ENCODE measurements around the gene PTPN9.
"Not testable (repeated sequence)": the region's sequence is repeated elsewhere in the genome, so short reads cannot be mapped to it uniquely, and the experiment has no call there.

Gene PTPN9

DNA sequence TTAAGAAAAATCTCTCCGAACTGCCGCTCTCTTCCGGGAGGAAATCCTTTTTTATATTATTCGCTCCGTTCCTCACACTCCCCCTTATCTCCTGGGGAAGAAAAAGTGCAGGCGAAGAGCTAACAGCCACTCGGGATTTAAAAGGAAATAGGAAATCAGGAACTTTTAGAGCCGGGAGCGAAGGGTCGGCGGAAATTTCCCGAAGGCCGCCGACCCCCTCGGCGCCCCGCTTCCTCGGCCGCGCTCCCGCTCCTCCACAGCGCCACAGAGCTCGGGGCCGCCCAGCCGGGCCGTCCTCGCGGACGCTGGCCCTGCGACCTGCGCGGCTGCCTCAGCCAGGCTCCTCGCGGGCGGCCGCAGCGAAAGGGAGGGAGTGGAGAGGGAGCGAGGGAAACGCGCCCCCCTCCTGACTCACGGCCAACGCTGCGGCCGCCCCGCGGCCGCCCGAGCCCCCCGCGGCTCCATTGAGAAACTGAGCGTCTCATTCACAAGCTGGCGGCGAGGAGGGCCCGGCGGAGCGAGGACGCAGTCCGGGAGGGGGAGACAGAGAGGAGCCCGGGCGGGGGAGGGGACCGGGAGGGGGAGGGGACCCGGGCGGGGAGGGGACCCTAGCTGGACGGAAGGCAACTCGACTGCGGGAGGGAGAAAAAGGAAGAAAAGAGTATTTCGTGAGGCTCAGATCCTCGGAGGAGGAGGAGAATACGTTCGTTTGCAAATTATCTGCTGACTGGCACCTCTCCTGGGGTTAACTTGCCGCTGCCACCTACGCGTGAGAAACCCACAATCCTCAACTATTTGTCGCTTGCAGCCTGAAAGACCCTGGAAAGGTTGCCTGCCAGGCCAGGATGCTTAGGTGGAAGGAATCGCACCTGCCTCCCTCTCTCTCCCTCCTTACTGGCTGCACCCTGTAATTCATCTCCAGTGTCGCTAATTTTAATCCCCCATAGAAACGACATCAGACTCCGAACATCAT, at the start of gene PTPN9:
PTPN9 (minus strand) TSS at position 368 of the 973 bp plus-strand sequence. CDS start 539 bp downstream, outside the sequence.
- DNase-seq, result peak; percentile 21

DNA sequence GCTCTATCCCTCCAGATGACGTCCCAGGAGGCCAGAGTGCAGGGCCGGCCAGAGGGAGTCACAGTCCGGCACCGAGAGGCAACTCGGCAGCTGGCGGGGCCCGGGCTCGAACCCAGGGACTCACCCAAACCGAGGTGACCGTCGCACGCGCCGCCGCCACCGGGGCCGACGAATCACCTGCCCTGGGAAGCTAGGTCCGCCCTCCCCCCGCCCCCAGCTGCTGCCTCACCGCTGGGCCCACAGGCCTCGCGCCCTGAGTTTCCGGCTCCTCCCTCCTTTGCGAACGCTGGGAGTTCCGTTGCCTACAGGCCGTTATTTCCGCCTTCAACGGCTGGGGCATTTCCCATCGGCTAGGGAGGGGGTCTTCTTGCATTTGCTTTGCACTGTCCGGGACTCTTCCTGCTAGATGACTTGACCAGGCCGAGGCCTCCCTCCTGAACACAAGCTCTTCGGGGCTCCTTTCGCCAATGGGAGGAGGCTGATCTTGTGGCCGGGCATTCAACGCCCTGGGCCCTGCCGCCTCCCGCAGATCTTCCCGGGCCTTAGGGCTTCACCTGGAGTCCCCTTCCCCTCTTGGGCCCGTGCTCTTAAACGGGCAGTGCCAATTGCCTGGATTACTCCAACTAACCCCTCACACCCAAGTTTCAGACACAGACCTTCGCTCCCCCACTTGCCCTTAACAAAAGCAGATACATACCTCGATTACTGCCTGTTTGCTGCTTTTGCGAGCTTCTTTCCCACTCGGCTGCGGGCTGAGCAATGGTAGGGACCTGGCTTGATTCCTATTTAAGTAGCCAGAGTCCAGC, 46.6 kb upstream of the PTPN9 start, which contains the start of gene SNUPN:
SNUPN (minus strand) TSS at position 184 of the 806 bp plus-strand sequence. CDS start 4,674 bp downstream, outside the sequence.
- DNase-seq, result peak; percentile 87

DNA sequence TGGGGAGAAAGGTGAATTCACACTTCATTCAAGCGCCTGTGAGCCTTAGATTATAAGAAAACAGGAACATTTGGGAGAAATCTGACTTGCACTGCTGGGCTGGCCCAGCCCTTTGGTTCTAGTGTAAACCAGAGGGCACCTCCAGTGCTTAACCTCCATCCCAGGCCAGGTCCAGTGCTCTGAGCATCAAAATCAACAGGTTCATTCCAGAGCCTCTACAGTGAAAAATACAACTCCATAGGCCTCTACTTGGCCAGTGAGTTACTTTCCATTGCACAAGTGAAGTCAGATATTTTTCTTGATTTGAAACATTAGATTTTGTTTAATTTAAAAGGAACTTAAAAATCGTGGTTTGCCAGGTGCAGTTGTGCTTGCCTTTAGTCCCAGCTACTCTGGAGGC, 43.4 kb upstream of the PTPN9 start:
- DNase-seq, result no peak

DNA sequence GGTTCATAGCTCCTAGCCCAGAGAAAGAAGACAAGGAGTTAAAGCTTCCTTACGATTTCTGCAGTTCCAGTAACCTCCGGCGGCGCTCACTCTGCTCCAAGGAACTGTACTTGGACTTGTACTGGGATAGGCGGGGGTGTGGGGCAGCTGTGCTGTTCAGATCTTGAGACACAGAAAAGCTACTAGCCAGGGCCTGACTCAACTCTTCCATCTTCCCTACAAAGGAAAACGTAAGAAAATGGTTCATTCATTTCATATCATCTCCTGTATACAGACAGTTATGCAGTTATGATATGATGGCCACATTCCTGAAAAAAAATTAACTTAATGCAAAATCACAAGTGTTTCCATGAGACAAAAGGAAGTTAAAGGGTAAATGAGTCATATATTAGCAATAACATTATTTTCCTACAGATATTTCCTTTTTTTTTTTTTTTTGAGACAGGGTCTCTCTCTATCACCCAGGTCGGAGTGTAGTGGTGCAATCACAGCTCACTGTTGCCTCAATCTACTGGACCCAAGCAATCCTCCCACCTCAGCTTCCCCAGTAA, 41.8 kb upstream of the PTPN9 start:
- DNase-seq, result no peak

DNA sequence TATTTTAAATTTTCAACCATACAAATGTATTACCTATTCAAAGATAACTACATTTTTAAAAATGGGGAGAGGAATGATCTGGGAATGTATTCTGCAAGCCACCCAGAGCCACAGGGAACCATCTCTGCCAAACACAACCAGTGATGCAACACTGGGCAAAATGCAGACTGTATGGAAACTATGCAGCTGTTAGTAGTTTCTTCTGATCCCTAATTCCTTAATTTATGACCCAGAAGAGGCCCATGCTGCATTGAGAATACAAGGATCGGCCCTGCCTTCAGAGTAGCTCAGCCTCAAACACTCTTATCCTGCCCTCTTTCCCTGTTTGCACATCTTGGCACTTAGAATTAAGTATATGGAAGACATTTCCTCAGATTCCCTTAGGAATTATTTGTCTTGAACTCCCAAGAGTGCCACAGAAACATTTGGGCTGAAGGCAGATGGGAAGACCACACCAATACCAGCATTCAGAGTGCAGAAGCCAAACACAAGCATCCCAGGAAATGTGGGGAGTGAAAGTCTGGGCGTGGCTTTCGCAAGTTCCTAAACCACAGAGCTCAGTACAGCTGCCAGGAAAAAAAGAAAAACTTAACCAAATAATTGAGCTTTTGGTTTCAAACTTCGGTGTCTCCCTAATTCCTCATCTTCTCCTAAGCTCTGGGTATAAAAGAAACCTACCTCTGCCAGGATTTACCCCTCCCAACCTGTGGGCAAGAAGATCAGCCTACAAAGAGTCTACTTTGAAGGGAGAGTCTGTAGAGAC, 41.1 kb upstream of the PTPN9 start:
- DNase-seq, result no peak

DNA sequence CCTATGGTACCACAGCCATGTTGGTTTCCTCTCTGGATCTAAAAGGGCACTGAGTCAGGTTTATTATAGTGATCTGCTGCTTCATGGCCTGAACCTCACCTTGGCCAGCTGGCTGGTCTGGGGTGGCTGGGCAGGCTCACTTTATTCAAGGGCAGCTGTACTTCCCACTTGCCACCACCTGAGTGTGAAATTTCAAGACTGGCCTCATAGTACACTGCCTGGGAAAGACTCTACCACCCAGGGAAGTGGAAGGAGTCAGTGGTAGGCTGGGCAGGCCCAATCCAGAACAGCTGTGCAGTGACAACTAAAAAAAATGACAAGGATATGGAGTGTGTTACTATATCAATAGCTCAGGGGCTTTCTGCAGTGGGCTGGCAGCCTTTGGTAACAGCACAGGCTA, 37.7 kb upstream of the PTPN9 start:
- DNase-seq, result no peak

DNA sequence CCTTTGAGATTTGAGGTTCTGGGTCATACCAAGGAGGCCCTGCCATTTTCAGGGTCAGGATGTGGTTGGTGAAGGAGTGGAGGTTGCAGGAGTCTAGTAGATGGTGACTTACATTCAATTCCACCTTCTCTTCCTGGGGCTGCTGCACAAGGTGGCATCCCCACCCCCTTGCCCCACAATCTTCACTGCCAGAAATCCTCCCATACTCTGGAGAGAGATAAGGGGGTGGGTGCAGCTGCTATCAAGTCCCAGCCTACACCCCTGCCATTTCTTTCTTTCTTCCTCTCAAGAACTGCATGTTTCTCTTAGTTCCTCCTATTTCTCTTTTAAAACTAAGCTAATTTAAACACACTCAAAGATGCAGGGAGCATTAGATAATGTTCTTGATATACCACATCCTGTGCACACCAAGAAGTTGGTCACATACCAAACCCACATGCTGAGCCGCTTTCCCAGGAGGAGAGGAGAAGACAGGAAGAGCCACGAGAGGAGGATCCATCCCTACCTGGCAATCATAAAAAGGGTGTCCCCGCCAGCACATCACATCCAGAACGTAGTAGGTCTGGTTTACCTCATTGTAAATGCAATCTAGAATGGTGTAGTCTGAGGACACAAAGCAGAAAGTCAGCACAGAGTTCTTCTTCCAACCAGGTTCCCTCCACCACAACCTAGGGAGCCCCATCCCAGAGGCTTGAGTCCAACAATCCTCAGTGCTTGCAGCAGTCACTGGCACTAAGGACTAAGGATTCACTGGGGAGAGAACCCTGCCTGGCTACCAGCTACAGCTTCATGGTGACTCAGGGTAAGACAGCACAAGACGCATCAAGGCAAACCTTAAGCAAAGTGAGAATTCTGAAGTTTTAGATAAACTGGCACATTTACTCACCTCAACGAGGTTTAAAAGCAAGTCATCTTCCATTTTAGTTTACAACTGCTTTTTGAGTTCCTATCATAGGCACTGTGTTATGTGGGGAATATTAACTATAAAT, 27.9 kb upstream of the PTPN9 start:
- DNase-seq, result no peak

DNA sequence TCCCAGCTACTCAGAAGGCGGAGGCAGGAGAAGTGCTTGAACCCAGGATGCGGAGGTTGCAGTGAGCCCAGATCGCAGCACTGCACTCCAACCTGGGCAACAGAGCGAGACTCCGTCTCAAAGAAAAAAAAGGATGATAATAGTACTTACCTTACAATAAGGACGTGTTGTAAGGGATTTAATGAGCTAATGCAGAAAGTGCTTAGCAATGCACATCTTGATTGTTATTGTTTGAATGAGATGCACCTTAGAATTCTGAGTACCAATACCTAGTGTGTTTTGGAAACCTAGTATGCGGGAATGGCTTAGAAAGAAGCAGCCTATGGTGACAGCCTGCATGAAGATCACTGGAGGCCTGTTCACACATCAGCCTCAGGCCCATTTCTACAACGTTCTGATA, 26.9 kb upstream of the PTPN9 start:
- DNase-seq, result no peak

DNA sequence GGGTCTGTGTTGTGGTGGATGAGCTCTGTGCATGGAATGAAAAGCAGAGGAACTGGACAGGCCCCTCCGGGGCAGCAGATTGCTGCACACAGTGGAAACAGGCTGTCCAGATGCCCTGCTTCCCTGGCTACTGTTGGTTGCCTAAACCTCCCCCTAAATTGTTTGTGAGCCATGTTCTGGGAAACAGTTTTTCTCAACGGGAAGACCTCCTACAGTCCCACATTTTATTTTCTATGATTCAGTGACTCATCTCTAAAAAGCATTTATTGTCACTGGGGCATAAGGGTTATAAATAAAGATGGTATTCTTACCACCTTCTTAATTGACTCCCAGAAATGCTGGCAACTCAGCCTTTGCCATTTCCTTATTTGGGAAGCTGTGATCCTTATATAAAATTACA, 20.3 kb upstream of the PTPN9 start:
- DNase-seq, result no peak

DNA sequence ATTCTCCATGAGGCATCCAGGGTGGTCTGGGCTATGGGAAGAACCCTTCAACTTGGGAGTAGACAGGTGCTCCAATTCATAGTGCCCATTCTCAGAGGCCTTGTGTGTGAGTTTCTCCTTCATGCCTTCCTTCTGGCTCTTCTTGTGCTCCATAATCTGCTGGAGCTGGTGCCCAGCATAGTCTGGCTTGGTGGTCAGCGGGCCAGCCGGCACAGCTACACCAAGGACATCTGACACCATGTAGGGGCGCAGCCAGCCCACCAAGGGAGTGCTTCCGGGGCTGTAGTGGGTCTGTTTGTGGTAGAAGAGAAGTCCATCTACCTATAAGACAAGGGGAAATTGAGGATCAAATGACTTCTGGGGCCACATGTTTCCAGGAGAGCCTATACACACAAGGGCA, 19.2 kb upstream of the PTPN9 start:
- DNase-seq, result no peak

DNA sequence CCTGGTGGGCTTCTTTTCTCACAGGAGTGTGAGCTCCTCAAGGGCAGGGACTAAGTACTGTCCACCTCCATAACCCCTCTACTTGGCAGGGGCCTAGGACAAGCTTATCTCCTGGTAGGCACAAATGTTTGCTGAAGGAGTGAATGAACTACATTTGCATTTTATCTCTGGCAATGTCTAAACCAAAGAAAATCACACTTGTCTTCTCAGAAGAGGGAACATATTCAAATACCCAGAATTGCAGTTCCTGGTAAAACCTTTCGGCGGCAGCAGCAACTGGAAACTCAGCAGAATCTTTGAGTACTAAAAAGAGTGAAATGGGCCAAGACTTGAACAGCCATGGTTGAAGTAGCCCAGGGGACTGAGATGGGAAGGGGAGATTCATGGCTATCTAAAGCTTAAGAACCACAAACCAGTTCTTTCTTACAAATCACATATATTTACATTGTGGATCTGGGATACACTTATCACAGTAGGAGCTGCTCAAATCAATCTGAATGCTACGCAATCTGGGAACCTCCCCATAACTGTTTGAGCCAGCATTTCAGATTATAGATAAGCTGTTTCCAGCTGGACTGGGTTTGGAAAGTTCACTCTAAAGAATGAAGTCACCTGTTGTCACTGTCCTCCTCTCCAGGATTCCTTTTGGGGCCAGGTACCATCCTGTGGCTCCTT, 18.7 kb upstream of the PTPN9 start:
- no peak for DNase-seq

DNA sequence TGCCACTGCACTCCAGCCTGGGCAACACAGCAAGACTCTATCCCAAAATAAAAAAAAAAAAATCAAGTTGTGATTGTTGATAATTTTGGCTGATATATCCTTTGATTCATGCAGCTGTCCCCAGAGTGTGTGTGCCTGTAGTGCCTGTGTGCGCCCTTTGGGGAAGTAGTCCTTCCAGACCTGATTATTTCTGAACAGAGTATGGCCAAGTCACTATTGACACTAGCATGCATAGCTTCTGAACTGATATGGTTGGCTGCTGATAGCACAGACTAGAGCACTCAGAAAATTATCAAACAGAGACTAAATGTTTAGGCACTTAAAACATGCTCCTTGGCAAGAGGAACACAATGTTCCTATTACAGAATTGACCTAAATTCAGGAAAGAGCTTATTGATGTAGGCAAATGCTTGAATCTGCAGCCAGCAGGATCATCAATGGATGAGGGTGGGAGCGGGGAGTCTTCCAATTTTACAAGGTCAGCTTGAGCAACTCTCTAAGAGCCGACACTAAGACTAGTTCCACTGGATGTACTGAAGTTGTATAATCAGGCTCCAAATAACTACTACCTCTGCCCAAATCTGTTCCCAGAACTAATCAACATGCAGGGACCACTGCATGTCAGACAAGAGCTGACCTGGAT, 17.7 kb upstream of the PTPN9 start:
- DNase-seq, result no peak

DNA sequence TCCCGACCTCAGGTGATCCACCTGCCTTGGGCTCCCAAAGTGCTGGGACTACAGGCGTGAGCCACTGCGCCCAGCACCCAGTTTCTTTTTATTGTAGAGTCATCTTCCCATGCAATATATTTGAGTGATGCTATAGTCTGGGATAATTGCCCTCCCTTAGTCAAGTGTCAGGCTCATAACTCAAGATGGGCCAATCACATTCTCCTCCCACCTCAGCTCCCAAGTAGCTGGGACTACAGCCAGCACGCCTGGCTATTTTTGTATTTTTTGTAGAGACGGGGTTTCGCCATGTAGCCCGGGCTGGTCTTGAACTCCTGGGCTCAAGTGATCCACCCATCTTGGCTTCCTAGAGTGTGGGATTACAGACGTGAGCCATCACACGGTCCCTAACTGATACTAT, 15.2 kb upstream of the PTPN9 start:
- DNase-seq, result no peak

DNA sequence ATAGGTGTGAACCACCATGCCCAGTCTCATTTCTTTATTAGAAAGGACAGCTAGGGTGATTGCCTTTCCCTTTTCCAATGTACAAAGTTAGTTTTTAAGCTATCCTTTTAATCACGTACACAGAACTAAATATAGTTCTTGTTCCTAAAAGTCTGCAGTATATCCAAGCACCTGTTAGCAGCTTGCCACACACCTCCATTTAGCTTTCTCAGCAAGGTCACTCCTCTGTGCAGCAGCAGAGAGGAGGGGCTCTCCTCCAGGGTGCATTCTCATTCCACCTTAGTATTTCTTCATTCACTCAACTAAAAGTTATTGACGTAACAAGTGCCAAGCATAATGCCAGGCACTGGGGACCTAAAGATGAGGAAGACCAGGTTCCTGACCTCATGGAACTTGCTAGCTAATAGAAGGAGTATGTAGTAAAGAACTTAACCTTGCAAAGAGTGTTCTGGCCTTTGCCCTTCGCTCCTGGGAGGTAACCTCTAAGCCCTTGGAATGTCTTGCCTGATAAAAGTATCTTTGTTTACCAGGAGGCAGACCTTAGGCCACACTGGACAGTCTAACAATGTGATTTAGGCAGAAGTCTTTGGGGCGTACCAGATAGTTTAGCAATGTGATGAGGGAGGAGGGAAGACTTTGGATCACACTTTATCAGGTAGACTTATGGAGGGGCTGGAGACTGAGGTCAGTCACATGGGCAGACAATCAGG, 12.7 kb upstream of the PTPN9 start:
- no peak for DNase-seq

DNA sequence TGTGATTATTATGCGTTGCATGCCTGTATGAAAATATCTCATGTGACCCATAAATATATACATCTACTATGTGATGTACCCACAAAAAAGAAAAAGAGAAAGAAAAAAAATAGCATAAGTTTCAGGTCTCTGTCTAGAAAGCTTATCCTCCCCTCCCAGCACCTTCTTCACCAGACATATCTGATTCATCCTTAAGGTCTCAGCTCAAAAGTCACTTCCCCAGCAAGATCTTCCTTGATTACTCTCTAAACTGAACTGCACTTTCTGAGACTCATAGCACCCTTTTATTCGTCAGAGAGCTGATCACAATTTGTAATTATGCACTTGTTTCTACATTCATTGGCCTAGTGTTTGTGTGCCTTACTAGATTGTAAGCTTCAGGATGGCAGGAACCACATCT, 11.1 kb upstream of the PTPN9 start:
- no peak for DNase-seq

DNA sequence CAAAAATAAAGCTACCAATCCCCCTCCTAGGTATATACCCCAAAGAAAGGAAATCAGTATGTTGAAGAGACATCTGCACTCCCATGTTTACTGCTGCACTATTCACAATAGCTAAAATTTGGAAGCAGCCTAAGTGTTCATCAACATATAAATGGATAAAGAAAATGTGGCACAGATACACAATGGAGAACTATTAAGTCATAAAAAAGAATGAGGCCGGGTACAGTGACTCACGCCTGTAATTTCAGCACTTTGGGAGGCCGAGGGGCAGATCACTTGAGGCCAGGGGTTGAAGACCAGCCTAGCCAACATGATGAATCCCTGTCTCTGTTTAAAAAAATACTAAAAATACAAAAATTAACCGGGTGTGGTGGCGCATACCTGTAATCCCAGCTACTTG, 10.0 kb upstream of the PTPN9 start:
- DNase-seq, result no peak

DNA sequence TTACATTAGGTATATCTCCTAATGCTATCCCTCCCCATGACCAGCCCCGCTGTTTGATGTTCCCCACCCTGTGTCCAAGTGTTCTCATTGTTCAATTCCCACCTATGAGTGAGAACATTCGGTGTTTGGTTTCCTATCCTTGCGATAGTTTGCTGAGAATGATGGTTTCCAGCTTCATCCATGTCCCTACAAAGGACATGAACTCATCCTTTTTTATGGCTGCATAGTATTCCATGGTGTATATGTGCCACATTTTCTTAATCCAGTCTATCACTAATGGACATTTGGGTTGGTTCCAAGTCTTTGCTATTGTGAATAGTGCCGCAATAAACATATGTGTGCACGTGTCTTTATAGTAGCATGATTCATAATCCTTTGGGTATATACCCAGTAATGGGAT, 7.3 kb upstream of the PTPN9 start:
- DNase-seq, result not testable (repeated sequence)

DNA sequence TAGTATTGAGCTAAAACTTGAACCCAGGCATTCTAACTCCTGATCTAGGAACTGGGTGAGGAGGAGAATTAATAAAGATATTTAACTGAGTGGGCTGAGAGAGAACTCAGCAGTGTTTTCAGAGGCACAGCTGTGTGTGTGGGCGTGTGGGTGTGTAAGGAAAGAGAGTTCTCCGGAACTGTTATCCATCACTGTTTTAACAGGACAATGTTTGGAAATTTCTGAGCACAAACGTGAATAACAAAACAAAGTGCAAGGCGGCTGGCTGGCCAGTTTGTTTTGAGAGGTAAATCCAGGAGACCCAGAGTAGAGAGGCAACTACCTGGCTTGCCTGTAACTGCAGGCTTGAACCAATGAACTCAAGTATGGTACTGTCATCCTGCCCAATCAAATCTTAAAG, 5.0 kb upstream of the PTPN9 start:
- DNase-seq, result no peak

DNA sequence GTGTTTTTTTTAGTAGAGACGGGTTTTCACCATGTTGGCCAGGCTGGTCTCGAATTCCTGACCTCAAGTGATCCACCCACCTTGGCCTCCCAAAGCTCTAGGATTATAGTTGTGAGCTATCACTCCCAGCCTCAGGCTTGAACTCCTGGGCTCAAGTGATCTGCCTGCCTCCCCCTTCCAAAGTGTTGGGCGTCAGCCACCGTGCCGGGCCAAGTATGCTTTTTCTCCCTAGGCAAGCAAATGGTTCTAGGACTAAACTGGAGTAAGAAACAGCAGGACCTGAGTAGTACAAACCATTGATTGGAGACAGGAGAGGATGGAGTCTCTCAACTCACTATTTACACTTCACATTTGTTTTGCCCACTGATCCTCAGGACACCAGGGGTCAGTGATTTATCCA, 4.6 kb upstream of the PTPN9 start:
- no peak for DNase-seq

DNA sequence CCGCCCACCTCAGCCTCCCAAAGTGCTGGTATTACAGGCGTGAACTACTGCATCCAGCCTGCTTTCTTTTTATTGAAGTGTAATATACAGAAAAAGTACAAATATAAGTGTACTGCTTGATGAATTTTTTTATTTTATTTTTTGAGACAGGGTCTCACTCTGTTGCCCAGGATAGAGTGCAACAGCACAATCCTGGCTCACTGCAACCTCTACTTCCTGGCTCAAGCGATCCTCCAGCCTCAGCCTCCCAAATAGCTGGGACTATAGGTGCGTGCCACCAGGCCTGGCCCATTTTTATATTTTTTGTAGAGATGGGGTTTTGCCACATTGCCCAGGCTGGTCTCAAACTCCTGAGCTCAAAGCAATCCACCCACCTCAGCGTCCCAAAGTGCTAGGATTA, 3.8 kb upstream of the PTPN9 start:
- not testable (repeated sequence) for DNase-seq

All from NCI-H1105 (cell line).